NOMO-1 treated with DMSO at 0.1 percent for 48 hours (cell line): ENCODE measurements around the gene DPYSL3.
A peak's percentile ranks its signal among the peaks of the same experiment; 100 is the strongest.

Experiments used
- DNase-seq: peaks from one replicate; lab custom pipeline; 2025; ENCODE audit not compliant: unreplicated experiment; lab: John Stamatoyannopoulos, UW

DPYSL3 gene

GRCh38 chr5:147406636-147407035 lies 103.2 kb downstream of the DPYSL3 start:
- no peak for DNase-seq

- DNase-seq, result no peak
These were observed 105.2 kb downstream of the DPYSL3 start for GRCh38 chr5:147404706-147405105.

GRCh38 chr5:147403651-147404640 lies 105.9 kb downstream of the DPYSL3 start:
- DNase-seq, result peak; percentile 81

GRCh38 chr5:147400881-147401280 lies 109.0 kb downstream of the DPYSL3 start:
- DNase-seq, result no peak

- DNase-seq, result no peak
These were observed 109.6 kb downstream of the DPYSL3 start for GRCh38 chr5:147400126-147400809.

GRCh38 chr5:147398860-147399259 lies 111.0 kb downstream of the DPYSL3 start:
- no peak for DNase-seq

- DNase-seq, result no peak
These were observed 112.3 kb downstream of the DPYSL3 start for GRCh38 chr5:147397616-147398015.

- DNase-seq, result no peak
These were observed 113.6 kb downstream of the DPYSL3 start for GRCh38 chr5:147396070-147396823.

GRCh38 chr5:147393874-147394672 lies 115.8 kb downstream of the DPYSL3 start:
- DNase-seq, result no peak

GRCh38 chr5:147391781-147392180 lies 118.1 kb downstream of the DPYSL3 start:
- DNase-seq, result peak; percentile 48

GRCh38 chr5:147390654-147391225 lies 119.1 kb downstream of the DPYSL3 start:
- no peak for DNase-seq

GRCh38 chr5:147388184-147389108 lies 121.4 kb downstream of the DPYSL3 start:
- no peak for DNase-seq

GRCh38 chr5:147387109-147387508 lies 122.8 kb downstream of the DPYSL3 start:
- DNase-seq, result no peak

- no peak for DNase-seq
These were observed 125.3 kb downstream of the DPYSL3 start for GRCh38 chr5:147384346-147385193.

- no peak for DNase-seq
These were observed 127.1 kb downstream of the DPYSL3 start for GRCh38 chr5:147382776-147383175.

GRCh38 chr5:147381555-147381954 lies 128.3 kb downstream of the DPYSL3 start:
- DNase-seq, result no peak

- no peak for DNase-seq
These were observed 132.2 kb downstream of the DPYSL3 start for GRCh38 chr5:147377682-147378081.

GRCh38 chr5:147375151-147375550 lies 134.7 kb downstream of the DPYSL3 start:
- DNase-seq, result peak; percentile 61
